Activated gamma-delta T cell (primary cell): ENCODE data around the gene ALX3.

Source experiments
- DNase-seq: peaks from one replicate; lab custom pipeline; 2025; lab: John Stamatoyannopoulos, UW
- total RNA-seq, 2 donors: gene quantifications; one replicate each; lab custom pipeline; 2026; lab: John Stamatoyannopoulos, UW

The ALX3 gene
- 0 to 0.04 reads per million in 2 donors for total RNA-seq

GRCh38 chr1:110070671-110071242 is at the start of gene ALX3:
ALX3 (minus strand) TSS chr1:110070672; CDS start chr1:110070612, 60 bp downstream.
- DNase-seq = no peak

GRCh38 chr1:110119843-110120242 is 49.4 kb upstream of the ALX3 start:
- DNase-seq = no peak

GRCh38 chr1:110118636-110119396 is 48.3 kb upstream of the ALX3 start:
- no peak for DNase-seq

- DNase-seq = no peak
Observed at GRCh38 chr1:110114784-110115183, 44.3 kb upstream of the ALX3 start.

GRCh38 chr1:110114173-110114572 is 43.7 kb upstream of the ALX3 start:
- no peak for DNase-seq

GRCh38 chr1:110113551-110113950 is 43.1 kb upstream of the ALX3 start:
- no peak for DNase-seq

GRCh38 chr1:110112656-110113055 is 42.2 kb upstream of the ALX3 start:
- no peak for DNase-seq

GRCh38 chr1:110112143-110112542 is 41.7 kb upstream of the ALX3 start, which contains the start of gene UBL4B:
UBL4B (plus strand) TSS chr1:110112443; CDS start chr1:110112535, 92 bp downstream.
- DNase-seq = no peak

- no peak for DNase-seq
Observed at GRCh38 chr1:110111081-110111480, 40.6 kb upstream of the ALX3 start.

- no peak for DNase-seq
Observed at GRCh38 chr1:110107867-110108469, 37.5 kb upstream of the ALX3 start.

- no peak for DNase-seq
Observed at GRCh38 chr1:110106013-110106941, 35.8 kb upstream of the ALX3 start.

GRCh38 chr1:110102081-110102480 is 31.6 kb upstream of the ALX3 start:
- no peak for DNase-seq

- DNase-seq = no peak
Observed at GRCh38 chr1:110100335-110100734, 29.9 kb upstream of the ALX3 start.

GRCh38 chr1:110098222-110099026 is 28.0 kb upstream of the ALX3 start:
- no peak for DNase-seq

- no peak for DNase-seq
Observed at GRCh38 chr1:110097507-110098221, 27.2 kb upstream of the ALX3 start.

GRCh38 chr1:110094931-110095654 is 24.6 kb upstream of the ALX3 start:
- DNase-seq = no peak

- DNase-seq = no peak
Observed at GRCh38 chr1:110092991-110093390, 22.5 kb upstream of the ALX3 start.

- no peak for DNase-seq
Observed at GRCh38 chr1:110091791-110092190, 21.3 kb upstream of the ALX3 start.

- no peak for DNase-seq
Observed at GRCh38 chr1:110091381-110091780, 20.9 kb upstream of the ALX3 start.
